Brain microvascular endothelial cell (primary cell): Measurements from ENCODE around the gene ADAMTSL4.

Source experiments
- DNase-seq: peaks from one replicate; pipeline ENCODE4 v3.0.0-alpha.2; 2020
- H3K27ac ChIP-seq: fragments of 250-450 bp; sonication (Bioruptor Pico); 2 replicates; pipeline ENCODE4 v1.5.1; 2020; ENCODE audit warnings: mild to moderate bottlenecking, moderate library complexity
- H3K27me3 ChIP-seq: fragments of 250-450 bp; sonication (Bioruptor Pico); replicated peaks from 2 replicates; pipeline ENCODE4 v1.5.1; 2020; ENCODE audit warnings: mild to moderate bottlenecking
- H3K36me3 ChIP-seq: fragments of 250-450 bp; sonication (Bioruptor Pico); replicated peaks from 2 replicates; pipeline ENCODE4 v1.5.1; 2020; ENCODE audit warnings: mild to moderate bottlenecking
- H3K4me3 ChIP-seq: 2 replicates; pipeline ENCODE4 v1.5.1; 2011; ENCODE audit warnings: low read depth, mild to moderate bottlenecking, control low read depth, low read length, moderate library complexity
- in situ Hi-C: cut with HindIII; loops from 2 replicates; pipeline ENCODE4 v1.10.0; 2017; ENCODE audit warnings: low sequenced_read_pairs, low pct_ligation_motif_present
- TF ChIP-seq, protein P1 (sequence below): IDR thresholded peaks from 2 replicates; pipeline ENCODE4 v1.5.1; 2011; ENCODE audit warnings: low read depth, mild to moderate bottlenecking, moderate library complexity, low read length, control low read depth, inconsistent platforms; ENCODE audit errors: missing control alignments

The ADAMTSL4 gene

DNA sequence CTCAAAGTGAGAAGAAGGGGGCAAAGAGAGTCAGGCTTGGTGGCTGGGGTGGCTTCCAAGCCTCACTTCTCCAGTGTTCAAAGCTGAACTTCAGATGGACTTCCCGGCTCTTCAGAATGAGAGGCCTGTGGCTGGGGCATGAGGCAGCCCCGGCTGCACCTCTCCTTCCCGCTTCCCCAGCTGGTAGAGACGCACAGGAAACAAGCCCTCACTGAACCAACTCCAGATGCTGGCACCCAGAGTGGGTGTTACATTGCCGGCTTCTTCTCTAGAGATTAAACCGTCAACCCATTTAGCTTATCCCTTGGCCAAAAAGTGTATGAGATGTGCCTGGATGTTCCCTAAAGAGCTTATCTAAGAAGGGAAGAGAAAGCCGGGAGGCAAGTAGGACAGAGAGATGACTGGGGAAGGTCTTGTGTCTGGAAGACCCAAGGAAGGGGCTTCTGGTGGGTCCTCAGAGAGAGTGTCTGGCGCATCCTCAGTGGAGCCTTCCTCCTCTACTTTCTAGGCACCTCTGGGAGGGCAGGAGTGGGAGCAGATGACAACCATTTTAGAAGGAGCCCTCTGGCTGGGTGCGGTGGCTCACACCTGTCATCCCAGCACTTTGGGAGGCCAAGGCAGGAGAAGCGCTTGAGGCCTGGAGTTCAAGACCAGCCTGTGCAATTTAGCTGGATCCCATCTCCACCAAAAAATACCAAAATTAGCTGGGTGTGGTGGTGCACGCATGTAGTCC is 2.0 kb downstream of the ADAMTSL4 start:
- H3K4me3 ChIP-seq, result no peak overlapping the region
- H3K27ac ChIP-seq, result no peak overlapping the region
- TF ChIP-seq, protein P1, sequence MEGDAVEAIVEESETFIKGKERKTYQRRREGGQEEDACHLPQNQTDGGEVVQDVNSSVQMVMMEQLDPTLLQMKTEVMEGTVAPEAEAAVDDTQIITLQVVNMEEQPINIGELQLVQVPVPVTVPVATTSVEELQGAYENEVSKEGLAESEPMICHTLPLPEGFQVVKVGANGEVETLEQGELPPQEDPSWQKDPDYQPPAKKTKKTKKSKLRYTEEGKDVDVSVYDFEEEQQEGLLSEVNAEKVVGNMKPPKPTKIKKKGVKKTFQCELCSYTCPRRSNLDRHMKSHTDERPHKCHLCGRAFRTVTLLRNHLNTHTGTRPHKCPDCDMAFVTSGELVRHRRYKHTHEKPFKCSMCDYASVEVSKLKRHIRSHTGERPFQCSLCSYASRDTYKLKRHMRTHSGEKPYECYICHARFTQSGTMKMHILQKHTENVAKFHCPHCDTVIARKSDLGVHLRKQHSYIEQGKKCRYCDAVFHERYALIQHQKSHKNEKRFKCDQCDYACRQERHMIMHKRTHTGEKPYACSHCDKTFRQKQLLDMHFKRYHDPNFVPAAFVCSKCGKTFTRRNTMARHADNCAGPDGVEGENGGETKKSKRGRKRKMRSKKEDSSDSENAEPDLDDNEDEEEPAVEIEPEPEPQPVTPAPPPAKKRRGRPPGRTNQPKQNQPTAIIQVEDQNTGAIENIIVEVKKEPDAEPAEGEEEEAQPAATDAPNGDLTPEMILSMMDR, result no peak
- in situ Hi-C loops, result no loop called here
- H3K36me3 ChIP-seq, result no peaks in the 10 kb centered on the region
- no peaks in the 10 kb centered on the region for H3K27me3 ChIP-seq
- DNase-seq, result no peak

DNA sequence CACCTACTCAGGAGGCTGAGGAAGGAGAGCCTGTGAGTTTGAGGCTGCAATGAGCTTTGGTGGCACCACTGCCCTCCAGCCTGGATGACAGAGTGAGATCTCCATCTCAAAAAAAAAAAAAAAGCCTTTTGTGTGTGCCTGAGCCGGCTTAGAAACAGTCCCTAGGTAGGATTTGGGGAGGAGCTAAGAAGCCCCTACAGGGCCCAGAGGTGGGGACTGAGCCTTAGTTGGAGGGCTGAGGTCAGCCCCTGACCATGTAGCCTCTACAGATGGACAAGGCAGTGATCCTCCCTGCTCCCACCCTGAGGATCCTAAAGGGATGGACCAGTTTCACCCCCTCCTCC is 2.5 kb downstream of the ADAMTSL4 start:
- H3K27me3 ChIP-seq, result no peaks in the 10 kb centered on the region
- DNase-seq, result no peak
- TF ChIP-seq, protein P1, result no peak
- no peaks in the 10 kb centered on the region for H3K36me3 ChIP-seq
- no peak overlapping the region for H3K27ac ChIP-seq
- no peak overlapping the region for H3K4me3 ChIP-seq
- in situ Hi-C loops, result no loop called here

DNA sequence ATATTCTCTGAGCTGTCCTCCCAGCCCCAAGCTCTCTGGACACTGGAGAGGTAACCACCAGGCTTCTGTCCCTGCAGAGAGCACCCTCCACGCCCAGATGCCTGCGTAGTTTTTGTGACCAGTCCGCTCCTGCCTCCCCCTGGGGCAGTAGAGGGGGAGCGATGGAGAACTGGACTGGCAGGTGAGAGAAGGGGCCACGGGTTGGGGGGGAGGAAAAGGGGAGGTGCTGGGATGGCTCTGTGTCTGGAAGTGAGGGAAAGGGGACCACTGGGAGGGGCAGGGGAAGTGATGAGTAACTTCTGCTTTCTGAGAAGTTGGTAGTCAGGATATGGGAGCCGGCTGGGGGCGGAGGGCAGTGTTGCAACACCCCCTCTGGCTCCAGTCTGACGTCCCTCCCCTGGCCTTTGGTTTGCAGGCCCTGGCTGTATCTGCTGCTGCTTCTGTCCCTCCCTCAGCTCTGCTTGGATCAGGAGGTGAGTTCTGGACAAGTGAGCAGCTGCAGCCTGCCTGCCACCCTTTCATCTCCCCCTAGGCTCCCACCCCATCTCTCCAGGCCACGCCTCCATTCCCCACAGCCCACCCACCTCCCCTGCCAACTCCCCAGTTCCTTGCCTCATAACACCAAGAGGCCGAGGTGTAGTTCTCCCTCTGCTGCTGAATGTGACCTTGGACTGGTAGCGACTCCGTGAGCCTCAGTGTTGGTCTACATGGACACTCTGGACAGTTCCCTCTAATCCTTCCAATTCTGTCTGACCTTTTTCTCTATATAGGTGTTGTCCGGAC is 3.1 kb downstream of the ADAMTSL4 start:
- Histone ChIP-seq H3K36me3 (no peaks in the 10 kb centered on the region), H3K27me3 (no peaks in the 10 kb centered on the region), H3K4me3 (no peak overlapping the region), H3K27ac (no peak overlapping the region)
- DNase-seq, result peak; percentile 89
- in situ Hi-C loops, result no loop called here
- TF ChIP-seq, protein P1, result no peak

DNA sequence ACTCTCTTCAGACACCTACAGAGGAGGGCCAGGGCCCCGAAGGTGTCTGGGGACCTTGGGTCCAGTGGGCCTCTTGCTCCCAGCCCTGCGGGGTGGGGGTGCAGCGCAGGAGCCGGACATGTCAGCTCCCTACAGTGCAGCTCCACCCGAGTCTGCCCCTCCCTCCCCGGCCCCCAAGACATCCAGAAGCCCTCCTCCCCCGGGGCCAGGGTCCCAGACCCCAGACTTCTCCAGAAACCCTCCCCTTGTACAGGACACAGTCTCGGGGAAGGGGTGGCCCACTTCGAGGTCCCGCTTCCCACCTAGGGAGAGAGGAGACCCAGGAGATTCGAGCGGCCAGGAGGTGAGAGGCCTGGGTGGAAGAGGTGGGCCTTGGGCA is 3.7 kb downstream of the ADAMTSL4 start:
- Histone ChIP-seq H3K27me3 (no peaks in the 10 kb centered on the region), H3K36me3 (no peaks in the 10 kb centered on the region), H3K4me3 (no peak overlapping the region), H3K27ac (no peak overlapping the region)
- DNase-seq, result no peak
- TF ChIP-seq, protein P1, result no peak
- in situ Hi-C loops, result no loop called here

DNA sequence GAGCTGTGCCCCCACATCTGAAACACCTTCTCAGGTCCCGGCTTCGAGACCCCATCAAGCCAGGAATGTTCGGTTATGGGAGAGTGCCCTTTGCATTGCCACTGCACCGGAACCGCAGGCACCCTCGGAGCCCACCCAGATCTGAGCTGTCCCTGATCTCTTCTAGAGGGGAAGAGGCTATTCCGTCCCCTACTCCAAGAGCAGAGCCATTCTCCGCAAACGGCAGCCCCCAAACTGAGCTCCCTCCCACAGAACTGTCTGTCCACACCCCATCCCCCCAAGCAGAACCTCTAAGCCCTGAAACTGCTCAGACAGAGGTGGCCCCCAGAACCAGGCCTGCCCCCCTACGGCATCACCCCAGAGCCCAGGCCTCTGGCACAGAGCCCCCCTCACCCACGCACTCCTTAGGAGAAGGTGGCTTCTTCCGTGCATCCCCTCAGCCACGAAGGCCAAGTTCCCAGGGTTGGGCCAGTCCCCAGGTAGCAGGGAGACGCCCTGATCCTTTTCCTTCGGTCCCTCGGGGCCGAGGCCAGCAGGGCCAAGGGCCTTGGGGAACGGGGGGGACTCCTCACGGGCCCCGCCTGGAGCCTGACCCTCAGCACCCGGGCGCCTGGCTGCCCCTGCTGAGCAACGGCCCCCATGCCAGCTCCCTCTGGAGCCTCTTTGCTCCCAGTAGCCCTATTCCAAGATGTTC is 4.3 kb downstream of the ADAMTSL4 start:
- TF ChIP-seq, protein P1, result no peak
- no peak for DNase-seq
- H3K27me3 ChIP-seq, result no peaks in the 10 kb centered on the region
- in situ Hi-C loops, result no loop called here
- no peak overlapping the region for H3K4me3 ChIP-seq
- no peaks in the 10 kb centered on the region for H3K36me3 ChIP-seq
- H3K27ac ChIP-seq, result no peak overlapping the region
